ENCODE data around the gene GRIK1.
"Not testable (repeated sequence)": the region's sequence is repeated elsewhere in the genome, so short reads cannot be mapped to it uniquely, and the experiment has no call there.

GRIK1 gene

GRCh38 chr21:29613021-29613420 is 326.8 kb downstream of the GRIK1 start:
- Histone ChIP-seq H3K4me3 (ENCODE audit: low read depth, low read length) (no peak overlapping the region), H3K9me3 (ENCODE audit: control insufficient read depth, insufficient read depth, low read depth, low read length) (no peaks in the 10 kb centered on the region), H3K36me3 (ENCODE audit: control insufficient read depth, insufficient read depth, low read length) (no peaks in the 10 kb centered on the region), H3K27me3 (ENCODE audit: control insufficient read depth, insufficient read depth, low read length) (no peaks in the 10 kb centered on the region), H3K4me1 (ENCODE audit: control insufficient read depth, insufficient read depth, low read length) (peaks cover 9% of the 10 kb centered on the region; the same call in 1 of the 2 replicates), H3K27ac (ENCODE audit: low read depth, low read length) (no peak overlapping the region), H3K9ac (ENCODE audit: low read length) (no peak overlapping the region)

- Histone ChIP-seq H3K9me3 (ENCODE audit: control insufficient read depth, insufficient read depth, low read depth, low read length) (no peaks in the 10 kb centered on the region), H3K27ac (ENCODE audit: low read depth, low read length) (no peak overlapping the region), H3K36me3 (ENCODE audit: control insufficient read depth, insufficient read depth, low read length) (no peaks in the 10 kb centered on the region), H3K4me3 (ENCODE audit: low read depth, low read length) (no peak overlapping the region), H3K9ac (ENCODE audit: low read length) (no peak overlapping the region), H3K27me3 (ENCODE audit: control insufficient read depth, insufficient read depth, low read length) (no peaks in the 10 kb centered on the region), H3K4me1 (ENCODE audit: control insufficient read depth, insufficient read depth, low read length) (peaks cover 2% of the 10 kb centered on the region; the same call in 1 of the 2 replicates)
These were observed 328.9 kb downstream of the GRIK1 start for GRCh38 chr21:29610779-29611360.

- H3K27me3 ChIP-seq (ENCODE audit: control insufficient read depth, insufficient read depth, low read length) = no peaks in the 10 kb centered on the region
- no peak overlapping the region for H3K9ac ChIP-seq (ENCODE audit: low read length)
- H3K9me3 ChIP-seq (ENCODE audit: control insufficient read depth, insufficient read depth, low read depth, low read length) = no peaks in the 10 kb centered on the region
- H3K27ac ChIP-seq (ENCODE audit: low read depth, low read length) = no peak overlapping the region
- H3K4me3 ChIP-seq (ENCODE audit: low read depth, low read length) = no peak overlapping the region
- H3K4me1 ChIP-seq (ENCODE audit: control insufficient read depth, insufficient read depth, low read length) = no peaks in the 10 kb centered on the region
- no peaks in the 10 kb centered on the region for H3K36me3 ChIP-seq (ENCODE audit: control insufficient read depth, insufficient read depth, low read length)
These were observed 333.2 kb downstream of the GRIK1 start for GRCh38 chr21:29606613-29607012.

- H3K4me1 ChIP-seq (ENCODE audit: control insufficient read depth, insufficient read depth, low read length); H3K4me3 ChIP-seq (ENCODE audit: low read depth, low read length); H3K9me3 ChIP-seq (ENCODE audit: control insufficient read depth, insufficient read depth, low read depth, low read length); H3K27me3 ChIP-seq (ENCODE audit: control insufficient read depth, insufficient read depth, low read length); H3K9ac ChIP-seq (ENCODE audit: low read length); H3K36me3 ChIP-seq (ENCODE audit: control insufficient read depth, insufficient read depth, low read length); H3K27ac ChIP-seq (ENCODE audit: low read depth, low read length): not testable (repeated sequence)
These were observed 334.6 kb downstream of the GRIK1 start for GRCh38 chr21:29605219-29605618.

- Histone ChIP-seq H3K4me3 (ENCODE audit: low read depth, low read length) (no peak overlapping the region), H3K9me3 (ENCODE audit: control insufficient read depth, insufficient read depth, low read depth, low read length) (no peaks in the 10 kb centered on the region), H3K4me1 (ENCODE audit: control insufficient read depth, insufficient read depth, low read length) (no peaks in the 10 kb centered on the region), H3K27ac (ENCODE audit: low read depth, low read length) (no peak overlapping the region), H3K36me3 (ENCODE audit: control insufficient read depth, insufficient read depth, low read length) (no peaks in the 10 kb centered on the region), H3K27me3 (ENCODE audit: control insufficient read depth, insufficient read depth, low read length) (no peaks in the 10 kb centered on the region), H3K9ac (ENCODE audit: low read length) (no peak overlapping the region)
These were observed 335.7 kb downstream of the GRIK1 start for GRCh38 chr21:29604076-29604475.

GRCh38 chr21:29601047-29601446 is 338.7 kb downstream of the GRIK1 start:
- Histone ChIP-seq H3K4me3 (ENCODE audit: low read depth, low read length) (no peak overlapping the region), H3K27ac (ENCODE audit: low read depth, low read length) (no peak overlapping the region), H3K36me3 (ENCODE audit: control insufficient read depth, insufficient read depth, low read length) (no peaks in the 10 kb centered on the region), H3K9ac (ENCODE audit: low read length) (no peak overlapping the region), H3K9me3 (ENCODE audit: control insufficient read depth, insufficient read depth, low read depth, low read length) (no peaks in the 10 kb centered on the region), H3K27me3 (ENCODE audit: control insufficient read depth, insufficient read depth, low read length) (no peaks in the 10 kb centered on the region), H3K4me1 (ENCODE audit: control insufficient read depth, insufficient read depth, low read length) (peaks cover 5% of the 10 kb centered on the region)

GRCh38 chr21:29586696-29587095 is 353.1 kb downstream of the GRIK1 start:
- H3K9ac ChIP-seq (ENCODE audit: low read length) = no peak overlapping the region
- no peak overlapping the region for H3K27ac ChIP-seq (ENCODE audit: low read depth, low read length)
- no peak overlapping the region for H3K4me3 ChIP-seq (ENCODE audit: low read depth, low read length)
- H3K27me3 ChIP-seq (ENCODE audit: control insufficient read depth, insufficient read depth, low read length) = no peaks in the 10 kb centered on the region
- H3K36me3 ChIP-seq (ENCODE audit: control insufficient read depth, insufficient read depth, low read length) = no peaks in the 10 kb centered on the region
- no peaks in the 10 kb centered on the region for H3K9me3 ChIP-seq (ENCODE audit: control insufficient read depth, insufficient read depth, low read depth, low read length)
- H3K4me1 ChIP-seq (ENCODE audit: control insufficient read depth, insufficient read depth, low read length) = no peaks in the 10 kb centered on the region

GRCh38 chr21:29585462-29585861 is 354.3 kb downstream of the GRIK1 start:
- H3K9me3 ChIP-seq (ENCODE audit: control insufficient read depth, insufficient read depth, low read depth, low read length) = no peaks in the 10 kb centered on the region
- H3K4me3 ChIP-seq (ENCODE audit: low read depth, low read length) = no peak overlapping the region
- no peaks in the 10 kb centered on the region for H3K27me3 ChIP-seq (ENCODE audit: control insufficient read depth, insufficient read depth, low read length)
- H3K9ac ChIP-seq (ENCODE audit: low read length) = no peak overlapping the region
- H3K4me1 ChIP-seq (ENCODE audit: control insufficient read depth, insufficient read depth, low read length) = no peaks in the 10 kb centered on the region
- H3K36me3 ChIP-seq (ENCODE audit: control insufficient read depth, insufficient read depth, low read length) = no peaks in the 10 kb centered on the region
- no peak overlapping the region for H3K27ac ChIP-seq (ENCODE audit: low read depth, low read length)

- no peaks in the 10 kb centered on the region for H3K4me1 ChIP-seq (ENCODE audit: control insufficient read depth, insufficient read depth, low read length)
- no peak overlapping the region for H3K4me3 ChIP-seq (ENCODE audit: low read depth, low read length)
- H3K36me3 ChIP-seq (ENCODE audit: control insufficient read depth, insufficient read depth, low read length) = no peaks in the 10 kb centered on the region
- no peak overlapping the region for H3K9ac ChIP-seq (ENCODE audit: low read length)
- no peaks in the 10 kb centered on the region for H3K27me3 ChIP-seq (ENCODE audit: control insufficient read depth, insufficient read depth, low read length)
- no peak overlapping the region for H3K27ac ChIP-seq (ENCODE audit: low read depth, low read length)
- H3K9me3 ChIP-seq (ENCODE audit: control insufficient read depth, insufficient read depth, low read depth, low read length) = no peaks in the 10 kb centered on the region
These were observed 356.3 kb downstream of the GRIK1 start for GRCh38 chr21:29583424-29583924.

GRCh38 chr21:29582855-29583254 is 356.9 kb downstream of the GRIK1 start:
- H3K27ac ChIP-seq (ENCODE audit: low read depth, low read length) = no peak overlapping the region
- no peaks in the 10 kb centered on the region for H3K4me1 ChIP-seq (ENCODE audit: control insufficient read depth, insufficient read depth, low read length)
- no peaks in the 10 kb centered on the region for H3K36me3 ChIP-seq (ENCODE audit: control insufficient read depth, insufficient read depth, low read length)
- H3K27me3 ChIP-seq (ENCODE audit: control insufficient read depth, insufficient read depth, low read length) = no peaks in the 10 kb centered on the region
- no peak overlapping the region for H3K4me3 ChIP-seq (ENCODE audit: low read depth, low read length)
- no peak overlapping the region for H3K9ac ChIP-seq (ENCODE audit: low read length)
- no peaks in the 10 kb centered on the region for H3K9me3 ChIP-seq (ENCODE audit: control insufficient read depth, insufficient read depth, low read depth, low read length)

GRCh38 chr21:29581393-29581792 is 358.4 kb downstream of the GRIK1 start:
- no peaks in the 10 kb centered on the region for H3K9me3 ChIP-seq (ENCODE audit: control insufficient read depth, insufficient read depth, low read depth, low read length)
- H3K9ac ChIP-seq (ENCODE audit: low read length) = no peak overlapping the region
- H3K4me1 ChIP-seq (ENCODE audit: control insufficient read depth, insufficient read depth, low read length) = no peaks in the 10 kb centered on the region
- no peak overlapping the region for H3K27ac ChIP-seq (ENCODE audit: low read depth, low read length)
- no peak overlapping the region for H3K4me3 ChIP-seq (ENCODE audit: low read depth, low read length)
- H3K36me3 ChIP-seq (ENCODE audit: control insufficient read depth, insufficient read depth, low read length) = no peaks in the 10 kb centered on the region
- no peaks in the 10 kb centered on the region for H3K27me3 ChIP-seq (ENCODE audit: control insufficient read depth, insufficient read depth, low read length)
